ENCODE measurements around the gene SLIT3. TPM values are rescaled to one million over a fixed set of nuclear protein-coding genes. Genes with fewer than 3 reads are reported as not detected.
"Not testable (repeated sequence)": the region's sequence is repeated elsewhere in the genome, so short reads cannot be mapped to it uniquely, and the experiment has no call there.

The SLIT3 gene
- total and polyA plus RNA-seq, 2 donors: 8.4 to 9.2 TPM

DNA sequence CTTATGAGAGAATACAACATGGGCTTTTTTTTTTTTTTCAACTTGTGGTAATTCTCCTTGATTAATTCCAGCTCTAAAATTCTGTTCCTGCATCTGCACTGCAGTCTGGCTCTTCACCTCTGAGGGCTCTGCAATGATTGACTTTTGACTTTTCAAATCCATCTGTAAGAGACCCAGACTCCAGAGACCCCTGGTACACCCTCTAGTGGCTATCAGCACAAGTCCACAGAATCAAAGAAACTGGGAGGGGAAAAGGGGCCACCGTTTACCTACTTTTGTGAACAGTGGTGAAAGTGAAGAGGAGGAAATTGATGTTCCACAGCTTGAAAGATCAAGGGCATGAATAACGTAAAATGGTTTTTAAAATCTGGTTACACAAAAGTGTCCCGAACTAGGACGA lies 151.6 kb downstream of the SLIT3 start:
- H3K4me1 ChIP-seq (ENCODE audit: control insufficient read depth in 2 of 2, insufficient read depth in 2 of 2, low read length in 2 of 2): no peaks in the 10 kb centered on the region
- DNase-seq (ENCODE audit: low read depth in 6 of 9, low spot score in 9 of 9): no peak
- no peaks in the 10 kb centered on the region for H3K27me3 ChIP-seq (ENCODE audit: control insufficient read depth in 2 of 2, insufficient read depth in 1 of 2, low read length in 1 of 2)
- no peak overlapping the region for H3K4me3 ChIP-seq (ENCODE audit: low read length in 2 of 2)
- WGBS: 72% methylated on average over 4 of the region's 4 CpGs
- H3K36me3 ChIP-seq (ENCODE audit: control insufficient read depth in 2 of 2, insufficient read depth in 2 of 2, low read length in 1 of 2): no peaks in the 10 kb centered on the region
- no peak overlapping the region for H3K27ac ChIP-seq (ENCODE audit: low read depth in 1 of 2, low read length in 1 of 2)
- no peaks in the 10 kb centered on the region for H3K9me3 ChIP-seq (ENCODE audit: control insufficient read depth in 2 of 2, insufficient read depth in 1 of 2, low read length in 1 of 2)

DNA sequence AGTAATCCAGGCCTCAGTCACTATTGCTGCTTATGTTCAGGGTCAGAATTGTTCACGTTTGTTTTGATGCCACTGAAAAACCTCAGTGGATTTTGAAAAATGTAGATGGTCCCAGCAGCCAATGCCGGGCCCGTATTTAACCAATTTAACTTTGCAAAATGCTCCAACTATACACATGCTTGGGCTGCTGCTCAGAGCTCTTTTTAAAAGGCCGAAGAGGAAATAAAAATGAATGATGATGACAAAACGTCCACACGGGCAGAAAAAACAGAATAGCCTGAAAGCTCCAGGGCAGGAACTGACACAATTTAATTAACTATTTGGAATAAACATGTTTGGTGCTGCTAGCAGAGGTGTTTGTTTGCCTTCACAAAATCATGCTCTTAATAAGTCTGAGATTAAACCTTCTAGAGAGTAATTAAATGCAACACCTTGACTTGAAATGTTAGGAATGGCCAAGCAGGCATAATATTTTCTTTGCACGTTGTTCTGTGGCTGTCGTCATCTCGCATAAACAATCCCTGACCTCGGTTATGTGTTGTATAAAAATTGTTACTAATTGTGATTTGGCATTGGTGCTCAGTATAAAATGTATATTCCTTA lies 152.7 kb downstream of the SLIT3 start:
- H3K27me3 ChIP-seq (ENCODE audit: control insufficient read depth in 2 of 2, insufficient read depth in 1 of 2, low read length in 1 of 2): no peaks in the 10 kb centered on the region
- no peaks in the 10 kb centered on the region for H3K36me3 ChIP-seq (ENCODE audit: control insufficient read depth in 2 of 2, insufficient read depth in 2 of 2, low read length in 1 of 2)
- H3K9me3 ChIP-seq (ENCODE audit: control insufficient read depth in 2 of 2, insufficient read depth in 1 of 2, low read length in 1 of 2): no peaks in the 10 kb centered on the region
- no peaks in the 10 kb centered on the region for H3K4me1 ChIP-seq (ENCODE audit: control insufficient read depth in 2 of 2, insufficient read depth in 2 of 2, low read length in 2 of 2)
- WGBS: 71% methylated on average over 10 of the region's 10 CpGs
- no peak overlapping the region for H3K27ac ChIP-seq (ENCODE audit: low read depth in 1 of 2, low read length in 1 of 2)
- DNase-seq (ENCODE audit: low read depth in 6 of 9, low spot score in 9 of 9): no peak
- H3K4me3 ChIP-seq (ENCODE audit: low read length in 2 of 2): no peak overlapping the region

- Histone ChIP-seq H3K27ac (ENCODE audit: low read depth in 1 of 2, low read length in 1 of 2) (no peak overlapping the region), H3K4me3 (ENCODE audit: low read length in 2 of 2) (no peak overlapping the region), H3K36me3 (ENCODE audit: control insufficient read depth in 2 of 2, insufficient read depth in 2 of 2, low read length in 1 of 2) (no peaks in the 10 kb centered on the region), H3K27me3 (ENCODE audit: control insufficient read depth in 2 of 2, insufficient read depth in 1 of 2, low read length in 1 of 2) (no peaks in the 10 kb centered on the region), H3K9me3 (ENCODE audit: control insufficient read depth in 2 of 2, insufficient read depth in 1 of 2, low read length in 1 of 2) (no peaks in the 10 kb centered on the region), H3K4me1 (ENCODE audit: control insufficient read depth in 2 of 2, insufficient read depth in 2 of 2, low read length in 2 of 2) (no peaks in the 10 kb centered on the region)
- no peak for DNase-seq (ENCODE audit: low read depth in 6 of 9, low spot score in 9 of 9)
- 87% methylated on average over 4 of the region's 4 CpGs for WGBS
Observed at GRCh38 chr5:169147534-169147933, 153.4 kb downstream of the SLIT3 start.

DNA sequence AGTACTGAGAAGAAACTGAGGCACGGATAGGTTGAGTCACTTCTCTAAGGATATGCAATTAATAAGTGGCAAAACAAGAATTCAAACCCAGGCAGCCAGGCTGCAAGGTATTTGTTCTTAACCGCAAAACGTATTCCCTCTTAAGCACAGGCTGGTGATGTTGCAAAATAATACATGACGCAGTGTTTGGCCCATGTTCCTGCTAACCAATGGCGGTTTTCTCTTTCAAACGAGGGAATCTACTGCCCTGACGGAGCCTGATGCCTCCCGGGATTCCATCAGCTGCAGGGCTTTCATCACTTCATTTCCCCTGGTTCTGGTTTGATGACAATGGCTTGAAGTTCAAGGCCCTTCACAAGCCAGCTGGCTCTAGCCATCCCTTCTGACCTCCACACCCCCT lies 154.8 kb downstream of the SLIT3 start:
- H3K9me3 ChIP-seq (ENCODE audit: control insufficient read depth in 2 of 2, insufficient read depth in 1 of 2, low read length in 1 of 2): no peaks in the 10 kb centered on the region
- H3K27ac ChIP-seq (ENCODE audit: low read depth in 1 of 2, low read length in 1 of 2): no peak overlapping the region
- H3K4me3 ChIP-seq (ENCODE audit: low read length in 2 of 2): no peak overlapping the region
- WGBS: 89% methylated on average over 8 of the region's 8 CpGs
- no peaks in the 10 kb centered on the region for H3K27me3 ChIP-seq (ENCODE audit: control insufficient read depth in 2 of 2, insufficient read depth in 1 of 2, low read length in 1 of 2)
- no peaks in the 10 kb centered on the region for H3K36me3 ChIP-seq (ENCODE audit: control insufficient read depth in 2 of 2, insufficient read depth in 2 of 2, low read length in 1 of 2)
- H3K4me1 ChIP-seq (ENCODE audit: control insufficient read depth in 2 of 2, insufficient read depth in 2 of 2, low read length in 2 of 2): no peaks in the 10 kb centered on the region
- DNase-seq (ENCODE audit: low read depth in 6 of 9, low spot score in 9 of 9): no peak

DNA sequence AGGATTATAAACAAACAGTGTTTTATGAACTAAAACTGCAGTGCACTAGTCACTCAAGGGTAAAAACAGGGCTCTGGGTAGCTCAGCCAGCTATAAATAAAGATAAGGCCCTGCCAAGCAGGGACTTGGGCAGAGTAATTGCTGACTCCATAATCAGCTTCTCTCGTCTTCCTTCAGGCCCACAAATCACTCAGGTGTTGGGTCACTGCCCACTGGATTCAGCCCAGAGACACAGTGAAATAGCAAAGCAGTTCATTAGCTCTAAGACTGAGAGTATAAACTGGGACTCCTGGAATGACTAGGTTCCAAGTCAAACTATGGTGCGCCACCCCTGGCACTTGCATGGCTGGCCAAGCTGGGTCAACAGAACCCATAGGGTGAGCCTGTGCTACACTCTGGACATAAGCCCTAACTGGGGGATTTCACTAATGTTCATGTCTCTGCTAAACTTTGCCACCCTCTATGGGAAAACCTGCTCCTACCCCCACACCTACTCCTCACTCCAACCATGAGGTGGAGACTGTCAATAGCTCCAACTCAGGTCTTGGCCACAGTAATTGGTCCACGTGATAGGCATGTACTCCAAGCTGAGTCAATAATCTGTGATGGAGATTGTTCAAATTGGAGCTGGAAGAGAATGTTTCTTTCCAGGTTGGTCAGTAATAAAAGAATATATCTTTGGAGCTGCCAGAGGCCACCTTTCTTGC lies 158.5 kb downstream of the SLIT3 start:
- no peaks in the 10 kb centered on the region for H3K4me1 ChIP-seq (ENCODE audit: control insufficient read depth in 2 of 2, insufficient read depth in 2 of 2, low read length in 2 of 2)
- H3K27ac ChIP-seq (ENCODE audit: low read depth in 1 of 2, low read length in 1 of 2): no peak overlapping the region
- no peak for DNase-seq (ENCODE audit: low read depth in 6 of 9, low spot score in 9 of 9)
- H3K36me3 ChIP-seq (ENCODE audit: control insufficient read depth in 2 of 2, insufficient read depth in 2 of 2, low read length in 1 of 2): no peaks in the 10 kb centered on the region
- no peaks in the 10 kb centered on the region for H3K9me3 ChIP-seq (ENCODE audit: control insufficient read depth in 2 of 2, insufficient read depth in 1 of 2, low read length in 1 of 2)
- H3K4me3 ChIP-seq (ENCODE audit: low read length in 2 of 2): no peak overlapping the region
- WGBS: 84% methylated on average over 3 of the region's 3 CpGs
- H3K27me3 ChIP-seq (ENCODE audit: control insufficient read depth in 2 of 2, insufficient read depth in 1 of 2, low read length in 1 of 2): no peaks in the 10 kb centered on the region

DNA sequence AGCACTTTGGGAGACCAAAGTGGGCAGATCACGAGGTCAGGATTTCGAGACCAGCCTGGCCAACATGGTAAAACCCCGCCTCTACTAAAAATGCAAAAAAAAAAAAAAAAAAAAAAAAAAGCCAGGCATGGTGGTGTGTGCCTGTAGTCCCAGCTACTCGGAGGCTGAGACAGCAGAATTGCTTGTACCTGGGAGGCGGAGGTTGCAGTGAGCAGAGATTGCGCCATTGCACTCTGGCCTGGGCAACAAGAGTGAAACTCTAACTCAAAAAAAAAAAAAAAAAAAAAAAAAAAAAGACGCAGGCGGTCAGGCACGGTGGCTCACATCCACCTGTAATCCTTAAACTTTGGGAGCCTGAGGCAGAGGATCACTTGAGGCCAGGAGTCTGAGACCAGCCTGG lies 160.7 kb downstream of the SLIT3 start:
- H3K9me3 ChIP-seq (ENCODE audit: control insufficient read depth in 2 of 2, insufficient read depth in 1 of 2, low read length in 1 of 2); H3K4me3 ChIP-seq (ENCODE audit: low read length in 2 of 2); H3K27me3 ChIP-seq (ENCODE audit: control insufficient read depth in 2 of 2, insufficient read depth in 1 of 2, low read length in 1 of 2); H3K36me3 ChIP-seq (ENCODE audit: control insufficient read depth in 2 of 2, insufficient read depth in 2 of 2, low read length in 1 of 2); H3K27ac ChIP-seq (ENCODE audit: low read depth in 1 of 2, low read length in 1 of 2); H3K4me1 ChIP-seq (ENCODE audit: control insufficient read depth in 2 of 2, insufficient read depth in 2 of 2, low read length in 2 of 2); DNase-seq (ENCODE audit: low read depth in 6 of 9, low spot score in 9 of 9): not testable (repeated sequence)
- WGBS: 93% methylated on average over 9 of the region's 9 CpGs

DNA sequence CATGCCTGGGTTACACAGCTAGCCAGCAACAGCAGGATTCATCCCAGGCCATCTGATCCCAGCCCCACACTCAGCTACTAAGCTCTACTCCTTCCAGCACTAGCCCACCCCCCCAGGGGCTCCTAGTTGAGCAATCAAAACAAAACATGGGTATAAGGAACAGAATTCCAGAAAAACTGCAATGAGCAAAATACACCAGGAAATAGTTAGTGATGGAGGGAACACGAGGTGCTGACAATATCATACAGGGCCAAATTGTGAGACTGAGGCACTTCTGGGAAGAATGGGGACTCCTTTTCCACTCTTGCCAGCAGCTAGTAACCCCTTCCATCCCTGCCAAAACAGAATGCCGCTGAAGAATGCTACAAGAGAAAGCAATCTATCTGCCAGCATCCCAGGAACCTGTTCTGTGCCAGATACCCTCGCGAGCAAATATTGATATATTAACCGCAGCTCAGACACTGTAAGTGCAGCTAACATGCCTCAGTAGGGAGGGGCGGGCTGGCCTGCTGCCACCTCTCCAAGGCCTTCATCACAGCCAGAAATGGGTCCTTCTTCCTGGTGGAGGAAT lies 161.4 kb downstream of the SLIT3 start:
- H3K9me3 ChIP-seq (ENCODE audit: control insufficient read depth in 2 of 2, insufficient read depth in 1 of 2, low read length in 1 of 2): no peaks in the 10 kb centered on the region
- no peak overlapping the region for H3K27ac ChIP-seq (ENCODE audit: low read depth in 1 of 2, low read length in 1 of 2)
- H3K36me3 ChIP-seq (ENCODE audit: control insufficient read depth in 2 of 2, insufficient read depth in 2 of 2, low read length in 1 of 2): no peaks in the 10 kb centered on the region
- no peaks in the 10 kb centered on the region for H3K4me1 ChIP-seq (ENCODE audit: control insufficient read depth in 2 of 2, insufficient read depth in 2 of 2, low read length in 2 of 2)
- no peak for DNase-seq (ENCODE audit: low read depth in 6 of 9, low spot score in 9 of 9)
- 90% methylated on average over 6 of the region's 6 CpGs for WGBS
- H3K4me3 ChIP-seq (ENCODE audit: low read length in 2 of 2): no peak overlapping the region
- H3K27me3 ChIP-seq (ENCODE audit: control insufficient read depth in 2 of 2, insufficient read depth in 1 of 2, low read length in 1 of 2): no peaks in the 10 kb centered on the region

DNA sequence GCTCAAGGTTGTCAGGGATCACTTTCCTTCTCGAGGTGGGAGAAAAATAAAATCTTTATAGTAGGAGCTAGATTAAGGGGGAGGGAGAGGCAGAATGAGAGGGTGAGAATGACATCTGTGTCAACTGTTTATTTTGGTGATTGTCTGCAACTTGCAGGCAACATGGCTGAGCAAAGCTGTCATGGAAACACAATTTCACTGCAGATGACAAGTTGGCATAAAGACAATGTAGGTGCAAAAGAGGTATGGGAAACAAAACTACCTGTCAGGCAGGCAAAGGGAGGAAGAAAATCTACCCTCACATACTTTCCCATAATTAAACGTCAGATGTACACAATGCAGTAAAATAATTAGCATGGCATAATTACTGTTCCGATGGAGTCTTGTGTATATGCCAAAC lies 167.4 kb downstream of the SLIT3 start:
- DNase-seq (ENCODE audit: low read depth in 6 of 9, low spot score in 9 of 9): no peak
- no peak overlapping the region for H3K27ac ChIP-seq (ENCODE audit: low read depth in 1 of 2, low read length in 1 of 2)
- no peak overlapping the region for H3K4me3 ChIP-seq (ENCODE audit: low read length in 2 of 2)
- 87% methylated on average over 3 of the region's 3 CpGs for WGBS
- no peaks in the 10 kb centered on the region for H3K4me1 ChIP-seq (ENCODE audit: control insufficient read depth in 2 of 2, insufficient read depth in 2 of 2, low read length in 2 of 2)
- H3K36me3 ChIP-seq (ENCODE audit: control insufficient read depth in 2 of 2, insufficient read depth in 2 of 2, low read length in 1 of 2): no peaks in the 10 kb centered on the region
- no peaks in the 10 kb centered on the region for H3K27me3 ChIP-seq (ENCODE audit: control insufficient read depth in 2 of 2, insufficient read depth in 1 of 2, low read length in 1 of 2)
- H3K9me3 ChIP-seq (ENCODE audit: control insufficient read depth in 2 of 2, insufficient read depth in 1 of 2, low read length in 1 of 2): no peaks in the 10 kb centered on the region

DNA sequence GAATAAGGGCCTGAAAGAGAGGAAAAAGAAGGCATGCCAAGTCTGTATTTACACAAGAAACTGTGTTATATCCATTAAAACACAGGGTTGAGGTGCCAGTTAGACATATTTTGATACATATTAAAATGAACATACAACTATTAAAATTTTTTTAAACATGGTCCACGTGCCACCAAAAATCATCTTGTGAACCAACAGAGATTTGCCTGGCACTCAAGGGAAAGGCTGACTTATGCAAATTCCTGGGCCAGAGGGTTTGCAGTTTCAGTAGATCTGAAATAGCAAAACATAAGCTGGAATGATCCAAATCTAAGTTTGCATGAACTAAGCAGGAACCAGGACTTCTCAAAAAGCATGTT lies 168.7 kb downstream of the SLIT3 start:
- Histone ChIP-seq H3K27ac (ENCODE audit: low read depth in 1 of 2, low read length in 1 of 2) (no peak overlapping the region), H3K4me1 (ENCODE audit: control insufficient read depth in 2 of 2, insufficient read depth in 2 of 2, low read length in 2 of 2) (no peaks in the 10 kb centered on the region), H3K9me3 (ENCODE audit: control insufficient read depth in 2 of 2, insufficient read depth in 1 of 2, low read length in 1 of 2) (no peaks in the 10 kb centered on the region), H3K4me3 (ENCODE audit: low read length in 2 of 2) (no peak overlapping the region), H3K27me3 (ENCODE audit: control insufficient read depth in 2 of 2, insufficient read depth in 1 of 2, low read length in 1 of 2) (no peaks in the 10 kb centered on the region), H3K36me3 (ENCODE audit: control insufficient read depth in 2 of 2, insufficient read depth in 2 of 2, low read length in 1 of 2) (no peaks in the 10 kb centered on the region)
- no peak for DNase-seq (ENCODE audit: low read depth in 6 of 9, low spot score in 9 of 9)
- WGBS: 91% methylated on average over 1 of the region's 1 CpG

All from thymus (tissue), 11 donors.